SJSA1 (cell line): ENCODE results near the gene CCDC136. TPM values are rescaled to one million over a fixed set of nuclear protein-coding genes. Genes with fewer than 3 reads are reported as not detected.

Experiments
- DNase-seq, 2 experiments: peaks; one replicate each; pipeline ENCODE4 v3.0.0-alpha.2; 2015 to 2020; ENCODE audit warnings: low spot score in 2 of 2, low read depth in 1 of 2
- H3K27ac ChIP-seq: fragments of 250-450 bp; sonication (Bioruptor Pico); 2 replicates; pipeline ENCODE4 v1.5.1; 2020; ENCODE audit warnings: mild to moderate bottlenecking, moderate library complexity
- H3K27me3 ChIP-seq: fragments of 250-450 bp; sonication (Bioruptor Pico); replicated peaks from 2 replicates; pipeline ENCODE4 v1.5.1; 2020; ENCODE audit warnings: mild to moderate bottlenecking, moderate library complexity
- H3K36me3 ChIP-seq: fragments of 250-450 bp; sonication (Bioruptor Pico); 2 replicates; pipeline ENCODE4 v1.5.1; 2020; ENCODE audit warnings: mild to moderate bottlenecking
- H3K4me1 ChIP-seq: fragments of 250-450 bp; sonication (Bioruptor Pico); replicated peaks from 2 replicates; pipeline ENCODE4 v1.6.1; 2021; ENCODE audit warnings: mild to moderate bottlenecking
- H3K4me3 ChIP-seq: fragments of 250-450 bp; sonication (Bioruptor Pico); 2 replicates; pipeline ENCODE4 v1.5.1; 2020; ENCODE audit warnings: mild to moderate bottlenecking
- H3K9me3 ChIP-seq: fragments of 250-450 bp; sonication (Bioruptor Pico); replicated peaks from 2 replicates; pipeline ENCODE4 v1.5.1; 2020; ENCODE audit warnings: mild to moderate bottlenecking
- total RNA-seq: library from RNA; depleted of rRNA; stranded (reverse); fragments of >200 nt; shearing (Covaris generic); gene quantifications from 2 replicates; pipeline ENCODE4 v1.2.3, GENCODE V29; 2014

The CCDC136 gene
- total RNA-seq, 1 experiment from 2014 or later, result 1.8 TPM

- no peak for DNase-seq
- H3K4me1 ChIP-seq, result peaks cover 10% of the 10 kb centered on the region
Observed at GRCh38 chr7:128788446-128789412, 3.0 kb upstream of the CCDC136 start.

GRCh38 chr7:128790315-128791041 lies 1.3 kb upstream of the CCDC136 start:
- Histone ChIP-seq H3K27me3 (peaks cover 8% of the 10 kb centered on the region; the same call in 1 of the 2 replicates), H3K4me3 (peak overlapping the region; percentile 78), H3K4me1 (peaks cover 10% of the 10 kb centered on the region), H3K27ac (no peak overlapping the region), H3K36me3 (no peaks in the 10 kb centered on the region), H3K9me3 (no peaks in the 10 kb centered on the region)
- no peak for DNase-seq

More at GRCh38 chr7:128788446-128789412, 3.0 kb upstream of the CCDC136 start:
- no peaks in the 10 kb centered on the region for H3K9me3 ChIP-seq
- H3K27me3 ChIP-seq, result peaks cover 8% of the 10 kb centered on the region; the same call in 1 of the 2 replicates
- H3K4me3 ChIP-seq, result no peak overlapping the region
- H3K36me3 ChIP-seq, result no peaks in the 10 kb centered on the region
- no peak overlapping the region for H3K27ac ChIP-seq

- H3K36me3 ChIP-seq, result no peaks in the 10 kb centered on the region
- H3K9me3 ChIP-seq, result no peaks in the 10 kb centered on the region
- peaks cover 10% of the 10 kb centered on the region for H3K4me1 ChIP-seq
- H3K27ac ChIP-seq, result no peak overlapping the region
- DNase-seq, result no peak
- H3K4me3 ChIP-seq, result peak overlapping the region; percentile 78
- H3K27me3 ChIP-seq, result peaks cover 8% of the 10 kb centered on the region; the same call in 1 of the 2 replicates
Observed at GRCh38 chr7:128791972-128792327, 182 bp downstream of the CCDC136 start.

GRCh38 chr7:128792471-128793180 lies 858 bp downstream of the CCDC136 start:
- Histone ChIP-seq H3K4me3 (no peak overlapping the region), H3K4me1 (peaks cover 10% of the 10 kb centered on the region), H3K36me3 (no peaks in the 10 kb centered on the region), H3K27ac (no peak overlapping the region), H3K9me3 (no peaks in the 10 kb centered on the region), H3K27me3 (peaks cover 8% of the 10 kb centered on the region; the same call in 1 of the 2 replicates)
- DNase-seq, result no peak

- Histone ChIP-seq H3K27me3 (peaks cover 8% of the 10 kb centered on the region; the same call in 1 of the 2 replicates), H3K27ac (no peak overlapping the region), H3K4me3 (no peak overlapping the region), H3K9me3 (no peaks in the 10 kb centered on the region), H3K4me1 (peaks cover 10% of the 10 kb centered on the region), H3K36me3 (no peaks in the 10 kb centered on the region)
- no peak for DNase-seq
Observed at GRCh38 chr7:128793181-128793547, 1.4 kb downstream of the CCDC136 start.

GRCh38 chr7:128794020-128794419 lies 2.3 kb downstream of the CCDC136 start:
- Histone ChIP-seq H3K9me3 (no peaks in the 10 kb centered on the region), H3K36me3 (no peaks in the 10 kb centered on the region), H3K27ac (no peak overlapping the region), H3K27me3 (peaks cover 5% of the 10 kb centered on the region; the same call in 1 of the 2 replicates), H3K4me1 (peaks cover 10% of the 10 kb centered on the region), H3K4me3 (no peak overlapping the region)
- no peak for DNase-seq

- Histone ChIP-seq H3K36me3 (no peaks in the 10 kb centered on the region), H3K27me3 (peaks cover 5% of the 10 kb centered on the region; the same call in 1 of the 2 replicates), H3K4me3 (no peak overlapping the region), H3K27ac (no peak overlapping the region), H3K9me3 (no peaks in the 10 kb centered on the region), H3K4me1 (peaks cover 10% of the 10 kb centered on the region)
- no peak for DNase-seq
Observed at GRCh38 chr7:128794436-128794835, 2.7 kb downstream of the CCDC136 start.

GRCh38 chr7:128795129-128795528 lies 3.4 kb downstream of the CCDC136 start:
- Histone ChIP-seq H3K27me3 (0 out of 2 replicates have a peak, but pooled peaks cover 5% of the 10 kb centered on the region), H3K9me3 (no peaks in the 10 kb centered on the region), H3K4me1 (peaks cover 10% of the 10 kb centered on the region), H3K4me3 (no peak overlapping the region), H3K27ac (no peak overlapping the region), H3K36me3 (no peaks in the 10 kb centered on the region)
- DNase-seq, result no peak

- H3K27ac ChIP-seq, result no peak overlapping the region
- DNase-seq, result no peak
- H3K27me3 ChIP-seq, result no peaks in the 10 kb centered on the region
- H3K4me3 ChIP-seq, result no peak overlapping the region
- no peaks in the 10 kb centered on the region for H3K9me3 ChIP-seq
- no peaks in the 10 kb centered on the region for H3K36me3 ChIP-seq
- H3K4me1 ChIP-seq, result peaks cover 6% of the 10 kb centered on the region
Observed at GRCh38 chr7:128796327-128796726, 4.6 kb downstream of the CCDC136 start.

GRCh38 chr7:128799451-128799850 lies 7.7 kb downstream of the CCDC136 start:
- no peak overlapping the region for H3K27ac ChIP-seq
- DNase-seq, result no peak
- H3K4me3 ChIP-seq, result no peak overlapping the region
- H3K9me3 ChIP-seq, result no peaks in the 10 kb centered on the region
- H3K36me3 ChIP-seq, result no peaks in the 10 kb centered on the region
- H3K27me3 ChIP-seq, result no peaks in the 10 kb centered on the region
- no peaks in the 10 kb centered on the region for H3K4me1 ChIP-seq

GRCh38 chr7:128800567-128800966 lies 8.8 kb downstream of the CCDC136 start:
- no peaks in the 10 kb centered on the region; the same call in 1 of the 2 replicates for H3K36me3 ChIP-seq
- no peaks in the 10 kb centered on the region for H3K4me1 ChIP-seq
- H3K27me3 ChIP-seq, result no peaks in the 10 kb centered on the region
- no peak overlapping the region for H3K27ac ChIP-seq
- DNase-seq, result no peak
- no peaks in the 10 kb centered on the region for H3K9me3 ChIP-seq
- H3K4me3 ChIP-seq, result no peak overlapping the region

- H3K27me3 ChIP-seq, result no peaks in the 10 kb centered on the region
- no peaks in the 10 kb centered on the region for H3K9me3 ChIP-seq
- no peak overlapping the region for H3K4me3 ChIP-seq
- no peak for DNase-seq
- H3K36me3 ChIP-seq, result no peaks in the 10 kb centered on the region; the same call in 1 of the 2 replicates
- no peaks in the 10 kb centered on the region for H3K4me1 ChIP-seq
- H3K27ac ChIP-seq, result no peak overlapping the region
Observed at GRCh38 chr7:128801003-128801402, 9.2 kb downstream of the CCDC136 start.

GRCh38 chr7:128801667-128802418 lies 10.1 kb downstream of the CCDC136 start:
- Histone ChIP-seq H3K36me3 (peaks cover 3% of the 10 kb centered on the region; the same call in 1 of the 2 replicates), H3K4me3 (no peak overlapping the region), H3K4me1 (no peaks in the 10 kb centered on the region), H3K9me3 (no peaks in the 10 kb centered on the region), H3K27me3 (no peaks in the 10 kb centered on the region), H3K27ac (no peak overlapping the region)
- no peak for DNase-seq
